NB4 (cell line): ENCODE data around the gene FAM168B.

Experiments
- POLR2A ChIP-seq: IDR thresholded peaks from 2 replicates; pipeline ENCODE4 v1.6.1; 2011; ENCODE audit warnings: mild to moderate bottlenecking; ENCODE audit not compliant: insufficient read length; ENCODE audit errors: extremely low read depth
- TF ChIP-seq, protein P1 (sequence below): IDR thresholded peaks from one replicate; pipeline ENCODE4 v1.5.1; 2012; ENCODE audit warnings: low read depth, low read length

DNA sequence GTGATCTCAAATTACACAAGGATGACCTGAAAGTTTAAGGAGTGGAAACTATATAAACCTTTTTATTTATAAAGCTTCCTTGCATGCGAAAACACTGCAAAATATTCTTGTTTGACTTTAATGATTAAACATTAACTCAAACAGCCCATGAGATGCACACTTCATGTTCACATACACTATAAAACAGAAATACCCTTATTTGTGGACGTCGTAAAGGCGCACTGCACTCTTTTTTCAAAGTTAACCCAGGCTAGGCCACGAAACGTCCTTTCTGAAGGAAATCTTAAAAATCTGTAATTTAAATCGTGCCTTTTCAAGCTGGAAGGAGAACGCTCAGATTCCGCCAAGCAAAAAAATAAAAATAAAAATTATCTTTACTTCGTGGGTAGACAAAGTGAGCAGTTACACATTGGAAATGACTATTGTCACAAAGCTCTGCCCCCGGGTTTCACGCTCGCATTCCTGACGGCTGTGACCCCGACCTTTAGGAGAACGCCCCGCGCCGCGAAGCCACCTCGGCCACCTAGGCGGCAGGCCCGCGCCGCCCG is 728 bp downstream of the FAM168B start:
- TF ChIP-seq POLR2A: no peak
- TF ChIP-seq, protein P1, sequence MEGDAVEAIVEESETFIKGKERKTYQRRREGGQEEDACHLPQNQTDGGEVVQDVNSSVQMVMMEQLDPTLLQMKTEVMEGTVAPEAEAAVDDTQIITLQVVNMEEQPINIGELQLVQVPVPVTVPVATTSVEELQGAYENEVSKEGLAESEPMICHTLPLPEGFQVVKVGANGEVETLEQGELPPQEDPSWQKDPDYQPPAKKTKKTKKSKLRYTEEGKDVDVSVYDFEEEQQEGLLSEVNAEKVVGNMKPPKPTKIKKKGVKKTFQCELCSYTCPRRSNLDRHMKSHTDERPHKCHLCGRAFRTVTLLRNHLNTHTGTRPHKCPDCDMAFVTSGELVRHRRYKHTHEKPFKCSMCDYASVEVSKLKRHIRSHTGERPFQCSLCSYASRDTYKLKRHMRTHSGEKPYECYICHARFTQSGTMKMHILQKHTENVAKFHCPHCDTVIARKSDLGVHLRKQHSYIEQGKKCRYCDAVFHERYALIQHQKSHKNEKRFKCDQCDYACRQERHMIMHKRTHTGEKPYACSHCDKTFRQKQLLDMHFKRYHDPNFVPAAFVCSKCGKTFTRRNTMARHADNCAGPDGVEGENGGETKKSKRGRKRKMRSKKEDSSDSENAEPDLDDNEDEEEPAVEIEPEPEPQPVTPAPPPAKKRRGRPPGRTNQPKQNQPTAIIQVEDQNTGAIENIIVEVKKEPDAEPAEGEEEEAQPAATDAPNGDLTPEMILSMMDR: no peak
